ENCODE measurements around the gene SIGLECL1.

The SIGLECL1 gene

GRCh38 chr19:51253088-51253806 is 2.4 kb downstream of the SIGLECL1 start:
- peak; percentile 53 for DNase-seq

GRCh38 chr19:51256155-51256625 is 5.3 kb downstream of the SIGLECL1 start:
- DNase-seq = peak; percentile 75

- DNase-seq = no peak
These were observed 6.6 kb downstream of the SIGLECL1 start for GRCh38 chr19:51257471-51257870.

DNA sequence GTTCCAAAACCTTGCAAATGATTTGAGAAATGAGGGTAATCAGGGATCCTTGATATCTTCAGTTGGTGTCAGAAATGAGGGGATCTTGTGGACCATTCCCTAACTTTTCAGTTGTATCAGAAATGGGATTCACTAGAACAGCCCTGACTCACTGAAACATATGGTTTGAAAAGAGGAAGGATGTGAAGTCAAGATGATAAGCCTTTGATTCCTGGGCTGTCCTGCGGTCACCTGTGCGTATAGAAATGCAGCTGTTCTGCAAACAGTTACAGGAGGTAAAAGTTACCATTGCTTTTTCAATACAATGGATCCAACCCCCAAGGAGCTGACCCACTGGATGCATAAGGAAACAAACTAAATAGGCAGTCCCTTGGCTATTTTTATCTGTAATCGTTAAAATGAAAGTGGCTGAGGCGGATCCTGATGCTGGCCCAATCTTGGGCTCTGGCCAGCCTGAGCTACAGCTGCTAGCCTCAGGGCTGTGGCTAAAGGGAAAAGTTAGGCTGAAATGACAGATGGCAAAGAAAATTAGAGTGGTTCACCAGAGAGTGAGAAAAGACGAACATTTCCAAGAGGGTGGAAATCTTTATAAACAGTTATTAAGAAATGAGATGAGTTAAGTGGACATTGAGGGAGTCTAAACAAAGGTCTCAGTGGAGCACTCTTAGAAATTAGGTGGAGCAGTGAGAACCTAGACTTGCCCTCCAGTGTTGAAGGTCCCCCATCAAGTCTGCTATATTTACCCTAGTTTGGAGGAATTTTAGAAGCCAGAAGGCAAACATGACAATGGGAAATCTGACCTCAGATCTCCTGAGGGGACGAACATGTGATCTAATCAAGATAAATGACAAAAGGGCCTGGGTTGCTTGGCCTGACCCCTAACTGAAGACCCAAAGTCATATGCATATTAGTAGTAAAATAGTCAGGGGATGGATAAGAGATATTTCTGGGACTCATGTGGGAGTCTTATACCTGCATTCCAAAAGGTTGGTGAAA is 7.6 kb downstream of the SIGLECL1 start:
- DNase-seq = no peak

- DNase-seq = peak; percentile 77
These were observed 8.7 kb downstream of the SIGLECL1 start for GRCh38 chr19:51259348-51260245.

GRCh38 chr19:51263808-51264207 is 12.9 kb downstream of the SIGLECL1 start:
- DNase-seq = no peak

DNA sequence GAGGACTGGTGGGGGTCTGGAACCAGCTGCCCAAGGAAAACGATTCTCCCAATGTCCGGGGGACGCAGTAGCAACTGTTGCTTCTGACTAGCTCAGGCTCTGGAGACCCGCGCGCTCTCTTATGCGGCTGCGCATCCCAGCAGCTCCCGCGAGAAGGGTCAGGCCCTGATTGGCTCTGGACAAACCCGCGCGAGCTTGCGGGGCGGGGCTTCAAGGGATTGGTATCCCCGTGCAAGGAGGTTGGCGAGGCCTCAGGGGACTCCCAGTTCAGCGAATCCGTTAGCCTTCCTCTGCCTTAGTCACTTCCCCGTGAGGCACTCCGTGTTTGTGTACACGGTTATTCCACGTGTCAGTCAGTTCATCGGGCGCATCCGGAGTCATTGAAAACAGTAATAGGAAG is 20.2 kb downstream of the SIGLECL1 start:
- DNase-seq = no peak

DNA sequence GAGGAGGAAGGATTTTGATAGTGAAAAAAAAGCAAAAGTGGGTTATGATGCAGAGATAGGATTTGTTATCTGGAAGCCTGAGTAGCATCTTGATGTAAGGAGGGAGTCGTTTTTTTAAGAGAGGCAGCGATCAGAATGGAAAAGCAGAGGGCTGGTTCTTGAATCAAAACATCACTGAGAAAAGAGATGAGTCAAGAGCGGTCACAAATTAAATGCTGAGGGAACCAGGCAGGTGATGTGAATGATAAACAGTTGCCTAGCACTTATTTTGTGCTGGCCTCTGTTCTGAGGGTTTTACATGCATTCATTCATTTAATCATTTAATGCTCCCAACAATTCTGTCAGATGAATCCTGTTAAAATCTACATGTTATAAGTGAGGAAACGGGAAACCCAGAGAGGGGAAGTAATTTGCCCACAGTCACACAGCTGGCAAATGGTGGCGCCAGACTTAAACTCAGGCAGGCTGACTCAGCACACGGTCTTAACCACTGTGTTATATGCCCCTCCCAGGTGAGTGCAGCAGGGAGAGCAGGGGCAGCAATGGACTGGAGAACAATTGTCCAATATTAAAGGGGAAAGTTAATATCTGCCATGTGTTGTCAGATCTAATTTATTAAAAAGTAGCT is 21.4 kb downstream of the SIGLECL1 start:
- peak; percentile 67 for DNase-seq

DNA sequence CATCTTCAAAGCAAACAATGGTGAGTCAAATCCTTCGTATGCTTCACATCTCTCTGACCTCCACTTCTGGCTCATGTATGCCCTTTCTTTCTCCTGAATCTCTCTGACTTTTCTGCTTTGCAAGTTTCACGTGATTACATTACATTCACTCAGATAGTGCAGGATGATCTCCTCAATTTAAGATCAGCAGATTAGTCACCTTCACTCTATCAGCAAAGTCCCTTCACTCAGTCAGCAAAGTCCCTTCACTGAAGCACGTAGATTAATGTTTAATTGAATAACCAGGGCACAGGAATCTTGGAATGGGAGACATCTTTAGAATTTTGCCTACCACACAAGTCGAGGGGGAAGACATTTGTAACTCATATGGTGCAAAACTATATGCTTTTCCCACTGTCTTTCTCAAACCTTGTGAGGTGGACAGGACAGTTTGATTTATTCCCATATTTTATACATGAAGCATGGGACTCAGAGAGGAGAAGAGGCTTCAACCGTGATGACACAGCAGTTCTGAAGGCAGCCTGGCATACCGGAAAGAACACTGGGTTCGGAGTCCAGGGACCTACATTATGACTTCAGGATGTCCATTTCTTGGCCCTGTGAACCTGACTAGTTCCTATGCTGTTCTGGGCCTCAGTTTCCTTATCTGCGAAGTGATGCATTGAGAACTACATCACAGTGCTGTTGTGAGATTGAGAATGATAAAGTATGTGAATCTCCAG is 23.3 kb downstream of the SIGLECL1 start:
- no peak for DNase-seq

DNA sequence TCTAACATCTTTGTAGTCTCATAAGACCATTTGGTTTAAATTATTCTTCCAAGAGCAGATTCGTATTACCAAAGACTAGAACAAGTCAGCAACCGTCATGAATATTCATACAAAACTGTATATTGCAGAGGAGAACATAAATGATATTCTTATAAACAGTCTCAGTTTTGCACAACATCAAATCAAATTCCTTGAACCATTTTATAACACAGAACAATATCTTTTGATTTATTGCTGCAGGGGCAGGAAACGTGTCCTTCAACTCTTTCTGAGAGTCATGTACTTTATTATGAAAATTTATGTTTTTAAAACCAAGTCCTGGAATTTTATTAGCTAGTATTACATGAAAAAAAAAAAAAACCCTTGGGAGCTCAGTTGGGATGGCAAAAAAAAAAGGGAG is 26.2 kb downstream of the SIGLECL1 start:
- DNase-seq = no peak

- DNase-seq = no peak
These were observed 31.5 kb downstream of the SIGLECL1 start for GRCh38 chr19:51282335-51282734.

DNA sequence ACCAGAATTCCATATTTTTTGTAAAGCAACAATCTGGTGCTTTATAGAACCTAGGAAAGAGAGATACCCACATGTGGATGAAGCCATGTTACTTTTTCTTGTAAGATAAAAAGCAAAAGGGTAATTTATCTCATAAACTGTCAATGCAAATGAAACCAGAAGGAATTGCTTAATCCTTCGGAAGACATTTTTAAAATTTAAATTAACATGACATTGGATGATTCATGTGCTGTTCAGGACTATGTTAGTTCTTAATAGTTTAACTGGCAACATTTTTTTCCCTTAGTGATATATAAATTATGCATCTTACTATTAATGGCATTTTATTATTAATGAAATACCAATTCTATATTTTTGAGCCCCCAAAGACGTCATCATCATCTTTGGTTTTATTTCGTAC is 34.8 kb downstream of the SIGLECL1 start:
- no peak for DNase-seq

GRCh38 chr19:51289635-51290034 is 38.8 kb downstream of the SIGLECL1 start:
- no peak for DNase-seq

DNA sequence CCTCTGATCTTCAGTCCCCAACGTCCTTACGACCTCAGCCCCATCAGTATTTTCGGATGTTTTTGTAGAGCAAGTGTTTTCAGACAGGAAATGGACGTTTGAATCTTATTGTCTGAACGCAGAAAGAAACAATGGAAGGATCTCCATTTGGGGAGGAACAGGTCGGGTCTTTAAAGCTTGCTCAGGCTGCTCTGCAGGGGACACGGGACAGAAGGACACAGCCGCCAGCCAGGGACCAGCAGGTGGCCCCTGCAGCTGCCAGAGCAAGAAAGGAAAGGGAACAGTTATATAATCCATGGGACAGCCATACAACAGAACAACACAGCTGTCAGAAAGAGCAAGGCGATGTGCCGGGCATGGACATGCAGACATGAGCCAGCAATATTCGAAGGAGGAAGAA is 42.1 kb downstream of the SIGLECL1 start:
- no peak for DNase-seq

- DNase-seq = no peak
These were observed 42.8 kb downstream of the SIGLECL1 start for GRCh38 chr19:51293571-51294210.

- DNase-seq = no peak
These were observed 43.5 kb downstream of the SIGLECL1 start for GRCh38 chr19:51294211-51294976.

GRCh38 chr19:51294977-51295375 is 44.1 kb downstream of the SIGLECL1 start:
- no peak for DNase-seq

- no peak for DNase-seq
These were observed 44.7 kb downstream of the SIGLECL1 start for GRCh38 chr19:51295382-51296126.

- no peak for DNase-seq
These were observed 45.6 kb downstream of the SIGLECL1 start for GRCh38 chr19:51296336-51297093.
